GM12892 (cell line): ENCODE results near the gene AEN.

Experiments
- POLR2A ChIP-seq: IDR thresholded peaks from 2 replicates; pipeline ENCODE4 v1.6.1; 2011; ENCODE audit warnings: low read depth, low read length, control low read depth
- POLR2AphosphoS5 ChIP-seq: IDR thresholded peaks from 2 replicates; pipeline ENCODE4 v1.6.1; 2011; ENCODE audit warnings: low read depth, low read length, control low read depth
- TAF1 ChIP-seq: IDR thresholded peaks from 2 replicates; pipeline ENCODE4 v1.6.1; 2011; ENCODE audit warnings: low read depth, mild to moderate bottlenecking, control low read depth, low read length, borderline replicate concordance

GRCh38 chr15:88609344-88610090, 11.6 kb upstream of the AEN start:
- TF ChIP-seq POLR2A (no peak), POLR2AphosphoS5 (no peak), TAF1 (no peak)
